ENCODE data around the gene JCAD.

DNA sequence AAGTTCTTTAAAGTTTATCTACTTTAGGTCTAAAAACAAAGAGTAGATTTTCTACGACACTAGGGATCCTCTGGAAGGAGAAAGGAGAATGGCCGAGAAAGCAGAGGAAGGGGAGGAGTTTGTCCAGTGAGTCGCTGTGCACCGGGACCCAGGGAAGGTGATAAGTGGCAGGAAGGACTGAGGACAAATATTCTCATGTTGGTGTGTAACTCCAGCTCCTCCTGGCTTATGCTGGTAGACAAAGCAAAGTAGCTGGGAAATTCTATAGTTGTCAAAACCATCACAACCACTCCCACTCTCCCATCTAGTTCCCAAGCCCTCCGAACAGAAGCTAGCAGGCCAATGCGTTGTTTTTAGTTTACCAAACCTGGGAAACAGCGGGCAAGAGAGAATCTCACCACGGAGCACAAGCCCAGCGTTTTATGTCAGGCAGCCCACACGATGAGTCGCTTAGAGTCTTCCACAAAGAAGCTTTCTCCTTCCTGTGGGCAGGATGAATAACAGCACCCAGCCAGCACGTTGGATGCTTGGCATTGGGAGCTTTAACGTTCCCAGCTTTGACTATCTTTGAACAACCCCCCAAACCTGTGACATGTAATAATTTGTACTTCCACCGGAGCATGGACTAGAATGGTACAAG, 32.9 kb upstream of the JCAD start:
- TF ChIP-seq, protein P1, sequence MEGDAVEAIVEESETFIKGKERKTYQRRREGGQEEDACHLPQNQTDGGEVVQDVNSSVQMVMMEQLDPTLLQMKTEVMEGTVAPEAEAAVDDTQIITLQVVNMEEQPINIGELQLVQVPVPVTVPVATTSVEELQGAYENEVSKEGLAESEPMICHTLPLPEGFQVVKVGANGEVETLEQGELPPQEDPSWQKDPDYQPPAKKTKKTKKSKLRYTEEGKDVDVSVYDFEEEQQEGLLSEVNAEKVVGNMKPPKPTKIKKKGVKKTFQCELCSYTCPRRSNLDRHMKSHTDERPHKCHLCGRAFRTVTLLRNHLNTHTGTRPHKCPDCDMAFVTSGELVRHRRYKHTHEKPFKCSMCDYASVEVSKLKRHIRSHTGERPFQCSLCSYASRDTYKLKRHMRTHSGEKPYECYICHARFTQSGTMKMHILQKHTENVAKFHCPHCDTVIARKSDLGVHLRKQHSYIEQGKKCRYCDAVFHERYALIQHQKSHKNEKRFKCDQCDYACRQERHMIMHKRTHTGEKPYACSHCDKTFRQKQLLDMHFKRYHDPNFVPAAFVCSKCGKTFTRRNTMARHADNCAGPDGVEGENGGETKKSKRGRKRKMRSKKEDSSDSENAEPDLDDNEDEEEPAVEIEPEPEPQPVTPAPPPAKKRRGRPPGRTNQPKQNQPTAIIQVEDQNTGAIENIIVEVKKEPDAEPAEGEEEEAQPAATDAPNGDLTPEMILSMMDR (IDR thresholded peaks at IDR 0.05) = no peak
- no peak for TF ChIP-seq POLR2A (IDR thresholded peaks at IDR 0.05)
